ENCODE data around the gene DAZAP1.

DAZAP1 gene

GRCh38 chr19:1460033-1460995 is 52.9 kb downstream of the DAZAP1 start:
- no peak for DNase-seq

DNA sequence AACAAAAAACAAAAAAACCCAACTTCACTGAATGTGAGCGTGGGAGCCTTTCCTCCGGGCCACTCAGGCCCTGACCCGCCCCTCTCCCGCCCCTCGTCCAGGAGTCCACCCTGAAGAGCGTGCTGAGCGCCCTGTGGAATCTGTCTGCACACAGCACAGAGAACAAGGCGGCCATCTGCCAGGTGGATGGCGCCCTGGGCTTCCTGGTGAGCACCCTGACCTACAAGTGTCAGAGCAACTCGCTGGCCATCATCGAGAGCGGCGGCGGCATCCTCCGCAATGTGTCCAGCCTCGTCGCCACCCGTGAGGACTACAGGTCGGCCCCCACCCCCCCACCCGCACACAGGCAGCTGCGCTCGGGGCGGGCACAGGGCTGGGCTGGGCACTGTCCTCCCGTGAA is 54.5 kb downstream of the DAZAP1 start:
- DNase-seq: no peak

GRCh38 chr19:1465191-1466016 is 58.0 kb downstream of the DAZAP1 start:
- peak; percentile 49 for DNase-seq

DNA sequence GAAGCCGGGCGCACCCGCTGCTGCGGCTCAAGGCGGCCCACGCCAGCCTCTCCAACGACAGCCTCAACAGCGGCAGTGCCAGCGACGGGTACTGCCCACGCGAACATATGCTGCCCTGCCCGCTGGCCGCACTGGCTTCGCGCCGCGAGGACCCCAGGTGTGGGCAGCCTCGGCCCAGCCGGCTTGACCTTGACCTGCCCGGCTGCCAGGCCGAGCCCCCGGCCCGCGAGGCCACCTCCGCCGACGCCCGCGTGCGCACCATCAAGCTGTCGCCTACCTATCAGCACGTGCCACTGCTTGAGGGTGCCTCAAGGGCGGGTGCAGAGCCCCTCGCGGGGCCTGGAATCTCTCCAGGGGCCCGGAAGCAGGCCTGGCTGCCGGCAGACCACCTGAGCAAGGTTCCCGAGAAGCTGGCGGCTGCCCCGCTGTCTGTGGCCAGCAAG is 58.7 kb downstream of the DAZAP1 start:
- no peak for DNase-seq

DNA sequence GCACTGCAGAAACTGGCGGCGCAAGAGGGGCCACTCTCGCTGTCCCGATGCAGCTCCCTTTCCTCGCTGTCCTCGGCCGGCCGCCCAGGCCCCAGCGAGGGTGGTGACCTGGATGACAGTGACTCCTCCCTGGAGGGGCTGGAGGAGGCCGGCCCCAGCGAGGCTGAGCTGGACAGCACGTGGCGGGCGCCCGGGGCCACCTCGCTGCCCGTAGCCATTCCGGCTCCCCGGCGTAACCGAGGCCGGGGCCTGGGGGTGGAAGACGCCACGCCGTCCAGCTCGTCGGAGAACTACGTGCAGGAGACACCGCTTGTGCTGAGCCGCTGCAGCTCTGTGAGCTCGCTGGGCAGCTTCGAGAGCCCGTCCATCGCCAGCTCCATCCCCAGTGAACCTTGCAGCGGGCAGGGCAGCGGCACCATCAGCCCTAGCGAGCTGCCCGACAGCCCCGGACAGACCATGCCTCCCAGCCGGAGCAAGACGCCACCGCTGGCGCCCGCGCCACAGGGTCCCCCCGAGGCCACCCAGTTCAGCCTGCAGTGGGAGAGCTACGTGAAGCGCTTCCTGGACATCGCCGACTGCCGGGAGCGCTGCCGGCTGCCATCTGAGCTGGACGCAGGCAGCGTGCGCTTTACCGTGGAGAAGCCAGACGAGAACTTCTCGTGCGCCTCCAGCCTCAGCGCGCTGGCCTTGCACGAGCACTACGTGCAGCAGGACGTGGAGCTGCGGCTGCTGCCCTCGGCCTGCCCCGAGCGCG is 59.3 kb downstream of the DAZAP1 start:
- DNase-seq: no peak

DNA sequence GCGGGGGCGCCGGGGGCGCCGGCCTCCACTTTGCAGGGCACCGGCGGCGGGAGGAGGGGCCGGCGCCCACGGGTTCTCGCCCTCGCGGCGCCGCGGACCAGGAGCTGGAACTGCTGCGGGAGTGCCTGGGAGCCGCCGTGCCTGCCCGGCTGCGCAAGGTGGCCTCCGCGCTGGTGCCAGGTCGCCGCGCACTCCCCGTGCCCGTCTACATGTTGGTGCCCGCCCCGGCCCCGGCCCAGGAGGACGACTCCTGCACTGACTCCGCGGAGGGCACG is 59.8 kb downstream of the DAZAP1 start:
- DNase-seq: no peak

GRCh38 chr19:1467490-1468273 is 60.3 kb downstream of the DAZAP1 start:
- DNase-seq: no peak

DNA sequence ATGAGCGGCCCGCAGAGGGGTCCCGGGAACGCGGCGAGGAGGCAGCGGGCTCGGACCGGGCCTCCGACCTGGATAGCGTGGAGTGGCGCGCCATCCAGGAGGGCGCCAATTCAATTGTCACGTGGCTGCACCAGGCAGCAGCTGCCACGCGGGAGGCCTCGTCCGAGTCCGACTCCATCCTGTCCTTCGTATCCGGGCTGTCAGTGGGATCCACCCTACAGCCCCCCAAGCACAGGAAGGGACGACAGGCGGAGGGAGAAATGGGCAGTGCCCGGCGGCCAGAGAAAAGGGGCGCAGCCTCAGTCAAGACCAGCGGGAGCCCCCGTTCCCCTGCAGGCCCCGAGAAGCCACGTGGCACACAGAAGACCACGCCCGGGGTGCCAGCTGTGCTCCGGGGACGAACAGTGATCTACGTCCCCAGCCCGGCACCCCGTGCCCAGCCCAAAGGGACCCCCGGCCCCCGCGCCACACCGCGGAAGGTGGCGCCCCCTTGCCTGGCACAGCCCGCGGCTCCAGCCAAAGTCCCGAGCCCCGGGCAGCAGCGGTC is 61.0 kb downstream of the DAZAP1 start:
- no peak for DNase-seq

DNA sequence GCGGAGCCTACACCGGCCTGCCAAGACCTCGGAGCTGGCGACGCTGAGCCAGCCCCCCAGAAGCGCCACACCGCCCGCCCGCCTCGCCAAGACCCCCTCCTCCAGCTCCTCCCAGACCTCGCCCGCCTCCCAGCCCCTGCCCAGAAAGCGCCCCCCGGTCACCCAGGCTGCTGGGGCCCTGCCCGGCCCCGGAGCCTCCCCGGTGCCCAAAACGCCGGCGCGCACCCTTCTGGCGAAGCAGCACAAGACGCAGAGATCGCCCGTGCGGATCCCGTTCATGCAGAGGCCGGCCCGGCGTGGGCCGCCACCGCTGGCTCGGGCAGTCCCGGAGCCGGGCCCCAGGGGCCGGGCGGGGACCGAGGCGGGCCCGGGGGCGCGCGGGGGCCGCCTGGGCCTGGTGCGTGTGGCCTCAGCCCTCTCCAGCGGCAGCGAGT is 61.5 kb downstream of the DAZAP1 start:
- DNase-seq: peak; percentile 55

- DNase-seq: no peak
These were observed 62.1 kb downstream of the DAZAP1 start for GRCh38 chr19:1469255-1470054.

GRCh38 chr19:1470055-1470304 is 62.6 kb downstream of the DAZAP1 start:
- DNase-seq: no peak

GRCh38 chr19:1470305-1471009 is 63.1 kb downstream of the DAZAP1 start:
- DNase-seq: no peak

DNA sequence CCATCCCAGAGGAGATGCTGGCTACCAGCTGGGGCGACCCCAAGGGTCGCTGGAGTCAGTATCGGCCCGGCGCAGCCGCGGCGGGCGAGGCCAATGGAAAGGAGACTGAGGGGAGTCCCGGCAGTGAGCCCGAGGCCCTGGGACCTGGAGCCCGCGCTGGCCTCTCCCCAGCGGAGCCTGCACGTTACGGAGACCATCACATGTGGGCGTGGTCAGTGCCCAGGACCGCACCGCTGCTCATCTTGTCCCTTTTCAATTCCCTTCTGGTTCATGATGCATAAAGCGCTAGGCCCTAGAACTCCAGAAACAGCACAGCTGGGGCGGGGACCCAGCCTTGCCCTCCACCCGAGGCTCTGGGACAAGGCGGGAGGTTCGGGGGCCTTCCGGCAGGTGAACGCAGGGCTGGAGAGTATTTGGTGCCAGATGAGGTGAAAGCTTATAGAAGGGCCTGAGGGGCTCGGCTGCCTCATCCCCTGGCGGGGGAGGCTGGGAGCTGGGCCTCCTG is 63.7 kb downstream of the DAZAP1 start:
- DNase-seq: no peak

DNA sequence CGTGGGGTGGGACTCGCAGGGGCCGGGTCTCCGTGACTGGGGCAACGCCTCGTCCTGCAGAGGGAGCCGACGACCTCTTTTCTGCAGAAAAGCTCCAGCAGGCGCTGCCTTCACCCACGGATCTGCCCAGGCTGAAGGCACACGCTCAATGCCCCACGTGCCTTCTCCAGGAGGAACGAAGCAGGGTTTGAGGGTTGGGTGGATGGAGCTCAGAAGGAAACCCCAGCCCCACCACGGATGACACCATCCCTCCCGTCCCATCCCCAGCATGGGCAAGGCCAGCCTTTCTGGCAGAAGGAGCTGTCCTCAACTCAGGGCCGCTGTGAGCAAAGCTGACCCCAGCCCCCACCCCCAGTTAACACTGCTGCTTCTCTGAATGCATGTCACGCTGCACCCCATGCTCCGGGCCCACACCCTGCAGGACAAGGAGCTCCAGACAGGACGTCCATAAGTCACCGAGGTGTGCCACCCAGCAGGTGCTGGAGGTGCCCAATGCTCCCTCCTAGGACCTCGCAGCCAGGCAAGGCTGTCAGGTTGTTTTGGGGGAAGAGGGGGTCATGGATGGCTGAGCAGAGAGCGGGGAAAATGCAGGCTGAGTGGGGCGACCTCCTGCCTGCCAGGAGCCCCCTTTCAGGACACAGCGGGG is 64.3 kb downstream of the DAZAP1 start:
- DNase-seq: no peak

- no peak for DNase-seq
These were observed 65.1 kb downstream of the DAZAP1 start for GRCh38 chr19:1472231-1473084.

DNA sequence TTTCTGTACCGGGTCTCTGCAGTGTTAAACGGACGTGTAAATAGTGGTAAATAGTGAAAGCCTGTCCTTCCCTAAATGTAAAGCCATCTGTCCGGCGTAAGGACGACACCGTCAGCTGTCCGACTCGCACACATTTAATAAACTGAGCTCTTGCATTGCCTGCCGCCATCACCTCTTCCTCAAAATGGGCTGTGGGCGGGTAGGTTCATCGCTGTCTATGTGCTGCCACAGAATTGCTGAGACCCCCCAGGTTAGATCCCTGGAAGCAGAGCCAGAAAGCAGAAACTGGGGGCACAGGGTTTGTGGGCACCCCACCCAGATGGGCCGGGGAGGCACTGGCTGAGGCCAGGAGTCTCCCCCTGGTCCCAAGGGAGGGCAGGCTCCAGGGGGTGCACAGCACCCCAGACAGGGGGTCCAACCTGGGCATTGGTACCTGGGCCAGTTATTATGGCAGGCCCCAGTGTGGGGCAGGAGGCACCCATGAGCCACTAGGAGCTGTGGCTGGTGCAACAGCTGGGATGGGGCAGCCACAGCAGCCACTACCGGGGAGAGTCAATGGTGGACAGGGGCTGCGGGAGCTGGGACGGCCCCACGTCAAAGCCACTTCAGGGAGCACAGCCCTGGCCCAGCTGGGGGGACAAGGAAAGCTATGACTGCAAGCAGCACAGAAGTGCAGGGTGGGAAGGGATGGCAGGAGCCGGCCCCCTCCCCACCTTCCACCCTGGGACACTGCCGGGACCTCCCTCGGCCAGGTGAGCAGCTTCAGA is 65.9 kb downstream of the DAZAP1 start:
- no peak for DNase-seq

GRCh38 chr19:1474011-1474764 is 66.8 kb downstream of the DAZAP1 start:
- no peak for DNase-seq
